ENCODE results near the gene ACACB.

Gene ACACB

GRCh38 chr12:109115758-109116610 lies at the start of gene ACACB:
Gene ACACB (plus strand): TSS chr12:109116587. CDS start chr12:109139406, 22,819 bp downstream.
- DNase-seq (ENCODE audit: low read depth), result no peak

GRCh38 chr12:109069307-109070271 lies 46.8 kb upstream of the ACACB start:
- no peak for DNase-seq (ENCODE audit: low read depth)

GRCh38 chr12:109074866-109075265 lies 41.5 kb upstream of the ACACB start:
- DNase-seq (ENCODE audit: low read depth), result no peak

GRCh38 chr12:109082751-109083150 lies 33.6 kb upstream of the ACACB start:
- DNase-seq (ENCODE audit: low read depth), result no peak

- no peak for DNase-seq (ENCODE audit: low read depth)
Observed at GRCh38 chr12:109084425-109084824, 32.0 kb upstream of the ACACB start.

GRCh38 chr12:109085590-109085989 lies 30.8 kb upstream of the ACACB start:
- no peak for DNase-seq (ENCODE audit: low read depth)

GRCh38 chr12:109087250-109087649 lies 29.1 kb upstream of the ACACB start:
- DNase-seq (ENCODE audit: low read depth), result no peak

- DNase-seq (ENCODE audit: low read depth), result no peak
Observed at GRCh38 chr12:109088818-109089217, 27.6 kb upstream of the ACACB start.

- DNase-seq (ENCODE audit: low read depth), result no peak
Observed at GRCh38 chr12:109089683-109090082, 26.7 kb upstream of the ACACB start.

GRCh38 chr12:109092497-109093021 lies 23.8 kb upstream of the ACACB start:
- DNase-seq (ENCODE audit: low read depth), result no peak

- peak; percentile 88 for DNase-seq (ENCODE audit: low read depth)
Observed at GRCh38 chr12:109093022-109093918, 23.1 kb upstream of the ACACB start, which contains the start of gene ALKBH2. Gene ALKBH2 (minus strand): TSS chr12:109093472. CDS start chr12:109092786, 686 bp downstream.

- no peak for DNase-seq (ENCODE audit: low read depth)
Observed at GRCh38 chr12:109097140-109097434, 19.3 kb upstream of the ACACB start.

- peak; percentile 96 for DNase-seq (ENCODE audit: low read depth)
Observed at GRCh38 chr12:109097435-109098182, 18.8 kb upstream of the ACACB start, which contains the start of gene UNG. Gene UNG (plus strand): TSS chr12:109097597. CDS start chr12:109097680, 83 bp downstream.

- DNase-seq (ENCODE audit: low read depth), result no peak
Observed at GRCh38 chr12:109098183-109098604, 18.2 kb upstream of the ACACB start.

- no peak for DNase-seq (ENCODE audit: low read depth)
Observed at GRCh38 chr12:109098651-109099050, 17.7 kb upstream of the ACACB start.

GRCh38 chr12:109099431-109100020 lies 16.9 kb upstream of the ACACB start:
- no peak for DNase-seq (ENCODE audit: low read depth)

- no peak for DNase-seq (ENCODE audit: low read depth)
Observed at GRCh38 chr12:109100741-109101140, 15.6 kb upstream of the ACACB start.

- DNase-seq (ENCODE audit: low read depth), result no peak
Observed at GRCh38 chr12:109102491-109102890, 13.9 kb upstream of the ACACB start.

GRCh38 chr12:109105176-109105575 lies 11.2 kb upstream of the ACACB start:
- DNase-seq (ENCODE audit: low read depth), result no peak

- DNase-seq (ENCODE audit: low read depth), result no peak
Observed at GRCh38 chr12:109109746-109110350, 6.5 kb upstream of the ACACB start.

All from stimulated activated CD8-positive, alpha-beta memory T cell treated with anti-CD3 and anti-CD28 coated beads, Interleukin-15, amount 100 ng/mL, for 1 hour (primary cell).